Ovary (tissue), 3 donors: Measurements from ENCODE around the gene CPT1B.

Source experiments
- CTCF ChIP-seq, 3 donors: fragments of 450-650 bp in 2 of 3; fragments of 200-600 bp in 1 of 3; IDR thresholded peaks; one replicate each; pipeline versions ENCODE4 v1.5.1 to v1.8.0; 2016 to 2022; ENCODE audit warnings: antibody characterized with exemption in 3 of 3, mild to moderate bottlenecking in 1 of 3
- EP300 ChIP-seq: sonication (generic); formaldehyde crosslinking; IDR thresholded peaks from one replicate; pipeline ENCODE4 v1.6.1; 2017; ENCODE audit warnings: antibody characterized with exemption
- POLR2A ChIP-seq: fragments of 450-650 bp; IDR thresholded peaks from one replicate; pipeline ENCODE4 v1.6.1; 2017; ENCODE audit warnings: antibody characterized with exemption, mild to moderate bottlenecking, moderate library complexity
- donor health status: DM: no; HTN: no; CAD: no.

- TF ChIP-seq CTCF (IDR thresholded peaks at IDR 0.05) (no peak), POLR2A (no peak), EP300 (no peak)
Measured at GRCh38 chr22:50620593-50621355, 42.5 kb upstream of the CPT1B start.
